ENCODE data around the gene NQO2.

Gene NQO2

DNA sequence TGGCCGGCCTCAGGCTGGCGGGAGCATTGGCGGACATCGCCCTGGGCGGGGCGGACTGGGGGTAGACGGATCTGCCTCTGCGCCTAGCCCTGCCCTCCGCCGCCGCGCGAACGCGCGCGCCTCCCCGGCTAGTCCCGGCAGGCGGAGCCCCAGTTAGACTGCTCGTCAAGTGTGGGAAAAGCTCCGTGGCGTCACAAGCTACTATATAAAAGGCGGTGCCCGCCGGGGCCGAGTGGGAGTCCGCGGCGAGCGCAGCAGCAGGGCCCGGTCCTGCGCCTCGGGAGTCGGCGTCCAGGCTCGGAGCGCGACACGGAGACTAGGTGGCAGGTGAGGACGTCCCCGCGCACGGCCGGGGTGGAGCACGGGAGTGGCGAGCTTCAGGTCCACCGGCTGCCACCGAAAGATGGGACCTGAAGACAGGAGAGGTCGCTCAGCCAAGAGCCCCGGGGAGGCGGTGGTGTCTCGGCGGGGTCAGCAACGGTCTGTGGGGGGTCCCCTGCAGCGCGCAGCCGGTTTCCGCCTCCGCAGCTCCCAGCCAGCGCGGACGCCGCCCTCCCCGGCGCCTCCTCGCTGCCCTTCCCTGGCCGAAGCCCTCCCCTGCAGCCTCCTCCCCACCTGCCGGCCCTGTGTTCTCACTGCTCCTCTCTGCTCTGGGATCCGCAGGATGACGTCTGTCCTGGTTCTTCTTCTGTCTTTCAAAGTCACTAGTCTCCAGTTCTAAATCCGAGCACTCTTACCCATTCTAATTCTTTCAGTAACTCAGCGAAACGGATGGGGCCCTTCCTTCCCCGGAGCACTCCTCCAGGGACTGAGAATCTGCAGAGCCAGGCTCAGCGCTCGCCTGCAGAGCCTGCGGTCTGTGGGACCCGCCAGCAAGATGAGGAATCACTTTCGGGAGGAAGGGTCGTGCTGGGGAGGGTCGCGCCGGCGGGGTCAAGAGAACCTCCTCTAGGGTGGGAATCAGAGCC, 64.3 kb downstream of the NQO2 start:
- H3K27ac ChIP-seq: peak overlapping the region; percentile 57
- no peak for TF ChIP-seq ZFX (IDR thresholded peaks at IDR 0.05)
- TF ChIP-seq, protein P1, sequence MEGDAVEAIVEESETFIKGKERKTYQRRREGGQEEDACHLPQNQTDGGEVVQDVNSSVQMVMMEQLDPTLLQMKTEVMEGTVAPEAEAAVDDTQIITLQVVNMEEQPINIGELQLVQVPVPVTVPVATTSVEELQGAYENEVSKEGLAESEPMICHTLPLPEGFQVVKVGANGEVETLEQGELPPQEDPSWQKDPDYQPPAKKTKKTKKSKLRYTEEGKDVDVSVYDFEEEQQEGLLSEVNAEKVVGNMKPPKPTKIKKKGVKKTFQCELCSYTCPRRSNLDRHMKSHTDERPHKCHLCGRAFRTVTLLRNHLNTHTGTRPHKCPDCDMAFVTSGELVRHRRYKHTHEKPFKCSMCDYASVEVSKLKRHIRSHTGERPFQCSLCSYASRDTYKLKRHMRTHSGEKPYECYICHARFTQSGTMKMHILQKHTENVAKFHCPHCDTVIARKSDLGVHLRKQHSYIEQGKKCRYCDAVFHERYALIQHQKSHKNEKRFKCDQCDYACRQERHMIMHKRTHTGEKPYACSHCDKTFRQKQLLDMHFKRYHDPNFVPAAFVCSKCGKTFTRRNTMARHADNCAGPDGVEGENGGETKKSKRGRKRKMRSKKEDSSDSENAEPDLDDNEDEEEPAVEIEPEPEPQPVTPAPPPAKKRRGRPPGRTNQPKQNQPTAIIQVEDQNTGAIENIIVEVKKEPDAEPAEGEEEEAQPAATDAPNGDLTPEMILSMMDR (conservative IDR thresholded peaks at IDR 0.05): no peak; the same call in 1 of the 2 replicates

DNA sequence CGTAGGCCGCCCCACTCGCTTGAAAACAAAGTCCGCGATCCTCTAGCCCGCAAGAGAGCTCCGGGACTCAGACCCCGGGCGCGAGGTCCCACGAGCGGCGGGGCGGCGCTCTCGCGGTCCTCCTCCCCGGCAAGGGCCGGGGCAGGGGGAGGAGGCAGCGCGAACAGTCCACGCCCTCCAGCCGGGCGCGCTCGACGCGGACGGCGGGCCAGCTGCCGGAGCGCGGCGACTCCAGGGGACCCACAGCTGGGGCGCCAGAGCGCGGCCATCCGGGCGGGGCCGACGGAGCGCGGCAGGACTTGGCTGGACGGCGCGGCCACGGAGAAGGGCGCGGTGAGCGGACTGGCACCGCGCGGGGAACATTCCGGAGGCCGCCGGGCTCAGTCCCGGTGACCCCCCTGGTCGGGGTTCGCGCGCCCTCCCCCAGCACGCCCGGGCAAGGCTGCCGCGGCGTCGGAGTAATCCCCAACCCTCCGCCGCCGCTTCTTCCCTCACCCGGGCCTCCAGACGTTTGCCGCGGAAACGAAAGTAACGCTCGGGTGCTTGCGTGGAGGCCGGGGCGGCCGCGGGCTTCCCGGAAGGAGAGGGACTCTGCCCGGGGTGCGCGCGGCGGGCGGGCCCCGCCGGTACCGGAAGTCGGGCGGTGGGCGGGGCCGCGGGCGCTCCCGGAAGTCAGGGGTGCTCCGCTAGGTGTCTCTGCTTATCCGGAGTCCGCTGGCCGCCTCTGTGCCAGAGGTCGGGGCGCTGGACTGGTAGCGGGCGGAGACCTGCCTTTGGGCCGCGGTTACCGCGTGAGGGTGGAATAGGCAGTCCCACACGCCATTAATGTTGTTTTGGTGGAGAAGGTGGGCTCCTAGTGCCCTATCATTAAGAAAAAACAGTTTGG, 68.9 kb downstream of the NQO2 start, which contains the start of gene RIPK1:
Gene RIPK1, plus strand, starts transcription at position 166 of the 886 bp plus-strand sequence. CDS start 8,330 bp downstream, outside the sequence.
- TF ChIP-seq, protein P1 (conservative IDR thresholded peaks at IDR 0.05): peak; percentile 59
- TF ChIP-seq ZFX (IDR thresholded peaks at IDR 0.05): peak; percentile 85
- peak within 1 kb of the TSS; percentile 96 for H3K27ac ChIP-seq

Measured in C4-2B (cell line).